Liver (tissue), 9 donors: ENCODE data around the gene RABGGTA. TPM values are rescaled to one million over a fixed set of nuclear protein-coding genes. Genes with fewer than 3 reads are reported as not detected.

Experiments used
- DNase-seq: peaks from one replicate; pipeline ENCODE4 v3.0.0-alpha.2; 2017; ENCODE audit warnings: low spot score
- H3K27ac ChIP-seq, 2 donors: one replicate each; pipeline ENCODE4 v1.7.0; 2013; ENCODE audit warnings: inconsistent platforms in 2 of 2, low read length in 2 of 2, control low read depth in 1 of 2, low read depth in 1 of 2, mild to moderate bottlenecking in 1 of 2
- H3K27me3 ChIP-seq, 4 donors: one replicate each; pipeline versions ENCODE4 v1.6.1 to v1.7.0; 2013; ENCODE audit warnings: low read length in 3 of 4, inconsistent platforms in 1 of 4, mild to moderate bottlenecking in 1 of 4, moderate library complexity in 1 of 4; ENCODE audit not compliant: control insufficient read depth in 4 of 4, insufficient read depth in 4 of 4
- H3K36me3 ChIP-seq, 4 donors: one replicate each; pipeline versions ENCODE4 v1.6.1 to v1.7.0; 2013; ENCODE audit warnings: low read length in 3 of 4, mild to moderate bottlenecking in 3 of 4, low read depth in 1 of 4, moderate library complexity in 1 of 4; ENCODE audit not compliant: control insufficient read depth in 4 of 4, insufficient read depth in 3 of 4
- H3K4me1 ChIP-seq, 4 donors: one replicate each; pipeline versions ENCODE4 v1.6.1 to v1.7.0; 2013; ENCODE audit warnings: low read length in 3 of 4, mild to moderate bottlenecking in 3 of 4, moderate library complexity in 1 of 4; ENCODE audit not compliant: control insufficient read depth in 4 of 4, insufficient read depth in 4 of 4
- H3K4me3 ChIP-seq, 3 donors: one replicate each; pipeline versions ENCODE4 v1.6.1 to v1.7.0; 2013; ENCODE audit warnings: low read length in 3 of 3, control low read depth in 1 of 3, low read depth in 1 of 3, mild to moderate bottlenecking in 1 of 3
- H3K9ac ChIP-seq, 2 donors: one replicate each; pipeline ENCODE4 v1.7.0; 2013; ENCODE audit warnings: low read length in 2 of 2, mild to moderate bottlenecking in 2 of 2, moderate library complexity in 2 of 2, control low read depth in 1 of 2, low read depth in 1 of 2
- H3K9me3 ChIP-seq, 4 donors: one replicate each; pipeline versions ENCODE4 v1.6.1 to v1.7.0; 2013; ENCODE audit warnings: low read length in 3 of 4; ENCODE audit not compliant: control insufficient read depth in 4 of 4
- EGR1 ChIP-seq, 2 donors: IDR thresholded peaks; 2 replicates each; pipeline ENCODE4 v1.6.1; 2016 to 2018; ENCODE audit warnings: antibody characterized with exemption in 2 of 2, low read depth in 2 of 2
- FOXA2 ChIP-seq: IDR thresholded peaks from 2 replicates; pipeline ENCODE4 v1.6.1; 2016; ENCODE audit warnings: antibody characterized with exemption
- GABPA ChIP-seq, 2 donors: IDR thresholded peaks in 1 of 2; conservative IDR thresholded peaks in 1 of 2; 2 replicates each; pipeline ENCODE4 v1.6.1; 2016; ENCODE audit warnings: antibody characterized with exemption in 2 of 2, mild to moderate bottlenecking in 1 of 2, moderate library complexity in 1 of 2
- HNF4A ChIP-seq, 2 donors: conservative IDR thresholded peaks; 2 replicates each; pipeline ENCODE4 v1.6.1; 2016; ENCODE audit warnings: antibody characterized with exemption in 2 of 2, mild to moderate bottlenecking in 2 of 2
- JUND ChIP-seq, 2 donors: IDR thresholded peaks; 2 replicates each; pipeline ENCODE4 v1.6.1; 2016; ENCODE audit warnings: antibody characterized with exemption in 2 of 2
- NR2F2 ChIP-seq: IDR thresholded peaks from 2 replicates; pipeline ENCODE4 v1.6.1; 2016; ENCODE audit warnings: antibody characterized with exemption
- RAD21 ChIP-seq, 2 donors: IDR thresholded peaks; 2 replicates each; pipeline ENCODE4 v1.6.1; 2016; ENCODE audit warnings: antibody characterized with exemption in 2 of 2, mild to moderate bottlenecking in 2 of 2
- SP1 ChIP-seq: IDR thresholded peaks from 2 replicates; pipeline ENCODE4 v1.6.1; 2018; ENCODE audit warnings: antibody characterized with exemption, mild to moderate bottlenecking
- TAF1 ChIP-seq: conservative IDR thresholded peaks from 2 replicates; pipeline ENCODE4 v1.6.1; 2016; ENCODE audit warnings: antibody characterized with exemption, mild to moderate bottlenecking
- YY1 ChIP-seq: IDR thresholded peaks from 2 replicates; pipeline ENCODE4 v1.6.1; 2016; ENCODE audit warnings: antibody characterized with exemption, mild to moderate bottlenecking
- whole genome bisulfite sequencing: extraction: QIAGEN DNeasy Blood & Tissue Kit; methylation state at CpG from one replicate; pipeline ENCODE4 v1.1.7; 2013; 5-methylcytosine and 5-hydroxymethylcytosine counted together
- polyA plus RNA-seq, 2 donors: library from polyadenylated mRNA; stranded (reverse) in 1 of 2; unstranded in 1 of 2; fragments of 200-250 nt in 1 of 2; fragments of >200 nt in 1 of 2; fragmentation: Nextera tagmentation in 1 of 2; extraction: Ambion mirVana in 1 of 2; gene quantifications; one replicate each; pipeline versions ENCODE4 v1.2.1 to v1.2.3, GENCODE V29; 2013 to 2015
- total RNA-seq, 2 donors: library from RNA; depleted of rRNA; stranded (reverse); fragments of >200 nt; gene quantifications; one replicate each; pipeline ENCODE4 v1.2.3, GENCODE V29; 2014
- TF ChIP-seq, protein P1 (sequence below): IDR thresholded peaks from 2 replicates; pipeline ENCODE4 v1.6.1; 2016; ENCODE audit warnings: antibody characterized with exemption
- TF ChIP-seq, protein P2 (sequence below): fragments of 150-350 bp; IDR thresholded peaks from 2 replicates; pipeline ENCODE4 v1.5.1; 2017; ENCODE audit warnings: improper control_type of control experiment, low read depth, low read length; ENCODE audit not compliant: missing input control
- TF ChIP-seq, protein P3 (sequence below): IDR thresholded peaks from 2 replicates; pipeline ENCODE4 v1.6.1; 2016; ENCODE audit warnings: antibody characterized with exemption
- TF ChIP-seq, protein P4 (sequence below): IDR thresholded peaks from 2 replicates; pipeline ENCODE4 v1.6.1; 2016; ENCODE audit warnings: antibody characterized with exemption
- donor health status: healthy.
- donor health status: healthy.
- donor health status: healthy.
- donor health status: healthy.
- donor health status: healthy.

Gene RABGGTA
- total and polyA plus RNA-seq, 4 donors = 7.5 to 19.7 (median 13.2) TPM

DNA sequence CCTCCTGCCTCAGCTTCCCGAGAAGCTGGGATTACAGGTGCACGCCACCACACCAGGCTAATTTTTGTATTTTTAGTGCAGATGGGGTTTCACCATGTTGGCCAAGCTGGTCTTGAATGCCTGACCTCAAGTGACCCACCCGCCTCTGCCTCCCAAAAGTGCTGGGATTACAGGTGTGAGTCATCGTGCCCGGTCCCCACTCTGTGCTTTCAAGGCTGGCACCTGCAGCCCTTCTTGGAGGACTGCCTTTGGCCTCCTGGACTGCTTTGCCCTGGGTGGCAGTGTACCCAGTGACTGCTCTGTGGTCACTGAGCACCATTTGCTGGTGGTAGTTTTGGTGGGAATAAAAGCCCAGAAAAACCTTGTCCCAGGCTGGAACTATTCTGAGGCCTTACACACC is 15.6 kb upstream of the RABGGTA start:
- WGBS = 90% methylated on average over 5 of the region's 5 CpGs
- TF ChIP-seq YY1 (no peak), TAF1 (no peak), RAD21 (IDR thresholded peaks at IDR 0.05) (no peak), HNF4A (conservative IDR thresholded peaks at IDR 0.05) (no peak), EGR1 (IDR thresholded peaks at IDR 0.05; ENCODE audit: low read depth in 2 of 2) (no peak)
- TF ChIP-seq, protein P1, sequence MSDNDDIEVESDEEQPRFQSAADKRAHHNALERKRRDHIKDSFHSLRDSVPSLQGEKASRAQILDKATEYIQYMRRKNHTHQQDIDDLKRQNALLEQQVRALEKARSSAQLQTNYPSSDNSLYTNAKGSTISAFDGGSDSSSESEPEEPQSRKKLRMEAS = no peak
- TF ChIP-seq, protein P2, sequence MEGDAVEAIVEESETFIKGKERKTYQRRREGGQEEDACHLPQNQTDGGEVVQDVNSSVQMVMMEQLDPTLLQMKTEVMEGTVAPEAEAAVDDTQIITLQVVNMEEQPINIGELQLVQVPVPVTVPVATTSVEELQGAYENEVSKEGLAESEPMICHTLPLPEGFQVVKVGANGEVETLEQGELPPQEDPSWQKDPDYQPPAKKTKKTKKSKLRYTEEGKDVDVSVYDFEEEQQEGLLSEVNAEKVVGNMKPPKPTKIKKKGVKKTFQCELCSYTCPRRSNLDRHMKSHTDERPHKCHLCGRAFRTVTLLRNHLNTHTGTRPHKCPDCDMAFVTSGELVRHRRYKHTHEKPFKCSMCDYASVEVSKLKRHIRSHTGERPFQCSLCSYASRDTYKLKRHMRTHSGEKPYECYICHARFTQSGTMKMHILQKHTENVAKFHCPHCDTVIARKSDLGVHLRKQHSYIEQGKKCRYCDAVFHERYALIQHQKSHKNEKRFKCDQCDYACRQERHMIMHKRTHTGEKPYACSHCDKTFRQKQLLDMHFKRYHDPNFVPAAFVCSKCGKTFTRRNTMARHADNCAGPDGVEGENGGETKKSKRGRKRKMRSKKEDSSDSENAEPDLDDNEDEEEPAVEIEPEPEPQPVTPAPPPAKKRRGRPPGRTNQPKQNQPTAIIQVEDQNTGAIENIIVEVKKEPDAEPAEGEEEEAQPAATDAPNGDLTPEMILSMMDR = no peak
- Histone ChIP-seq H3K4me3 (no peak overlapping the region), H3K4me1 (peaks cover 0 to 16% (median 15%) of the 10 kb centered on the region in 4 donors), H3K27ac (no peak overlapping the region), H3K9me3 (no peaks in the 10 kb centered on the region), H3K27me3 (no peaks in the 10 kb centered on the region), H3K9ac (no peak overlapping the region), H3K36me3 (peaks cover 3 to 22% (median 12%) of the 10 kb centered on the region in 4 donors)
- DNase-seq = no peak

DNA sequence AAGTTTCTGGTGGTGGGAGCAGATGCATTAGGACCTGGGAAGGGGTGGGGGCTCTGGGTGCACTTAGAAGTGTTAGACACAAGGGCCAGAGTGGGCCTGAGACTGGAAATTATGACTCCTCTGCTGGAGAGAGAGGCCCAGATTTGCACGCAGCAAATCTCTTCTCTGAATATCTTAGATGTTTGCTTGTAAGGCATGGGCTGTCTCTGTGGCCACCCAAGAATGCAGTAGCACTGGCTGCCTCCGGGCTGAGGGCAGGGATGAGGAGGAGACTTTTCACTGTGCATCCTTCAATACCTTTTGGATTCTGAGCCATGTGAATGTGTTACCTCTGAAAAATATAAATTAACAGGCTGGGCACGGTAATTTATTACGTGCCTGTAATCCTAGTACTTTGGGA is 14.0 kb upstream of the RABGGTA start:
- Histone ChIP-seq H3K27ac (no peak overlapping the region), H3K9ac (no peak overlapping the region), H3K4me3 (no peak overlapping the region), H3K4me1 (peaks cover 0 to 3% (median 0%) of the 10 kb centered on the region in 4 donors), H3K9me3 (no peaks in the 10 kb centered on the region), H3K36me3 (peaks cover 3 to 11% (median 9%) of the 10 kb centered on the region in 4 donors), H3K27me3 (no peaks in the 10 kb centered on the region)
- TF ChIP-seq, protein P1 = no peak
- TF ChIP-seq NR2F2 (no peak), GABPA (IDR thresholded peaks at IDR 0.05 in 1 of 2, conservative IDR thresholded peaks at IDR 0.05 in 1 of 2) (no peak)
- TF ChIP-seq, protein P2 = no peak
- no peak for DNase-seq
- WGBS = 88% methylated on average over 4 of the region's 4 CpGs

DNA sequence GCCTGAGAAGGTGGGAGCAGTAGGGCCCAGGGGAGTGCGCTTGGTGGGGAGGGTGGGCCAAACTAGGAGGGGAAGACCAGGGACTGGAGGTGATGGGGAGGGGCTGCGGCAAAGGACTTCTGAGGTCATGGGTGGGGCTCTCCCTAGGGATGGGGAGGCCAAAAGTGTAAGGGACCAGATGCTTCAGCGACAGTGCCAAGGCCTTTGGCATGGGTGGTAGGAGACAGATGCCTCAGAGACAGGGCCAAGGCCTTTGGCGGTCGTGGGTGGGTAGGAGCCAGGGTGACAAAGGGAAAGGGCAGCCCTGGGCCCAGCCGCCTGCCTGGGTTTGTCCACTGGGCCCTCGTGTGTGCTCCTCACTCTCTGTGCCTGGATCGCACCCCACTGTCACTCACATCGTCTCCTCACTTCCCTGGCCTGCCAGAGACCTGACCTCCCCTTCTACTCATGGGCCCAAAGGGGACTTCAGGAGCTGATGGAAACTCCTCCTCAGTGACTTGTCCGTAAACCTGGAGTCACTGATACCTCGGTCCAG is 13.2 kb upstream of the RABGGTA start:
- no peaks in the 10 kb centered on the region for H3K27me3 ChIP-seq
- H3K4me1 ChIP-seq = peaks cover 0 to 4% (median 2%) of the 10 kb centered on the region in 4 donors
- no peak overlapping the region for H3K4me3 ChIP-seq
- DNase-seq = no peak
- H3K36me3 ChIP-seq = peaks cover 0 to 4% (median 2%) of the 10 kb centered on the region in 4 donors
- 90% methylated on average over 11 of the region's 11 CpGs for WGBS
- no peak overlapping the region for H3K9ac ChIP-seq
- no peak overlapping the region for H3K27ac ChIP-seq
- no peaks in the 10 kb centered on the region for H3K9me3 ChIP-seq
- TF ChIP-seq JUND (IDR thresholded peaks at IDR 0.05) (no peak), SP1 (no peak), FOXA2 (no peak), TAF1 (no peak), NR2F2 (no peak)
- TF ChIP-seq, protein P3, sequence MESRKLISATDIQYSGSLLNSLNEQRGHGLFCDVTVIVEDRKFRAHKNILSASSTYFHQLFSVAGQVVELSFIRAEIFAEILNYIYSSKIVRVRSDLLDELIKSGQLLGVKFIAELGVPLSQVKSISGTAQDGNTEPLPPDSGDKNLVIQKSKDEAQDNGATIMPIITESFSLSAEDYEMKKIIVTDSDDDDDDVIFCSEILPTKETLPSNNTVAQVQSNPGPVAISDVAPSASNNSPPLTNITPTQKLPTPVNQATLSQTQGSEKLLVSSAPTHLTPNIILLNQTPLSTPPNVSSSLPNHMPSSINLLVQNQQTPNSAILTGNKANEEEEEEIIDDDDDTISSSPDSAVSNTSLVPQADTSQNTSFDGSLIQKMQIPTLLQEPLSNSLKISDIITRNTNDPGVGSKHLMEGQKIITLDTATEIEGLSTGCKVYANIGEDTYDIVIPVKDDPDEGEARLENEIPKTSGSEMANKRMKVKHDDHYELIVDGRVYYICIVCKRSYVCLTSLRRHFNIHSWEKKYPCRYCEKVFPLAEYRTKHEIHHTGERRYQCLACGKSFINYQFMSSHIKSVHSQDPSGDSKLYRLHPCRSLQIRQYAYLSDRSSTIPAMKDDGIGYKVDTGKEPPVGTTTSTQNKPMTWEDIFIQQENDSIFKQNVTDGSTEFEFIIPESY = no peak
- TF ChIP-seq, protein P4, sequence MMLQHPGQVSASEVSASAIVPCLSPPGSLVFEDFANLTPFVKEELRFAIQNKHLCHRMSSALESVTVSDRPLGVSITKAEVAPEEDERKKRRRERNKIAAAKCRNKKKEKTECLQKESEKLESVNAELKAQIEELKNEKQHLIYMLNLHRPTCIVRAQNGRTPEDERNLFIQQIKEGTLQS = no peak
- TF ChIP-seq, protein P2 = no peak
